ENCODE data around the gene TNS3.

The TNS3 gene

DNA sequence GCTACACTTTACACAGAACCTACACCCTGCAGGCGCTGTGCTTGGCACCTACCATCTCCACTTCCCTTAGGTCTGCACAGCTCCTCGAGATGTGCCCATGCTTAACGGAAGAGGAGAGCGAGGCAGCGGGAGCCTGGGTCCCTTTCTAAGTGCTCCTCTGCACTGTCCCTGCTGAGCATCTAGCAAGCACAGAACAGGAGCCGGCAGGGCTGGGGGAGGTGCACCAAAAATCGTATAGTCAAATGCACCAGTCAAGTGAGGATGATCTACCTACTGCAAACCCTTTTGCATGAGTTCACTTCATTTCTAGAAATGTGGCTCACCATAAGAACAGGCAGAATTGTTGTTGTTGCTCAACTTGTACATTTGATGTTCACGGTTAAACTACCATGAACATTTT is 267.7 kb downstream of the TNS3 start:
- Mint-ChIP-seq H3K27ac (no peak overlapping the region), H3K36me3 (ENCODE audit: low read depth) (no peaks in the 10 kb centered on the region), H3K4me1 (ENCODE audit: low read depth) (peaks cover 11% of the 10 kb centered on the region), H3K4me3 (no peak overlapping the region), H3K27me3 (no peaks in the 10 kb centered on the region), H3K9me3 (peaks cover 10% of the 10 kb centered on the region)
- DNase-seq = no peak

DNA sequence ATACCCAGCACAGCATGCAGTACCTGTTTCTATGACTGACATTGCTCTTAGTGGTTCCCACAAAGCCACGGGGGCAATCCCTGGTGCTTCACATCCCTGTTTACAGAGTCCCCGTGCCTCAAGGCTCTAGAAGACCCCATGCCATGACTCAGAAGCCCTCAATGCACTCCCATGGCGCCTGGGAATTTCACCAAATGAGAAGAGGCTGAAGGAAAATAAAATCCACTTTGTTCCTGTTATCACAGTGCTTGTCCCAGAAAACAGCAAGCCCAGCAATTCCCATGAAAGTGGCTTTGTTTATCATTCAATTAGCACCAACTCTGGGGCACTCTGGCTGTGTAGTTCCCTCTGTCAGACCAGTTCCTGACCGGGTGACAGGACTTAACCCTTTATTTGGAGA is 268.3 kb downstream of the TNS3 start:
- Mint-ChIP-seq H3K27me3 (no peaks in the 10 kb centered on the region), H3K4me3 (no peak overlapping the region), H3K4me1 (ENCODE audit: low read depth) (peaks cover 11% of the 10 kb centered on the region), H3K27ac (no peak overlapping the region), H3K9me3 (peaks cover 16% of the 10 kb centered on the region), H3K36me3 (ENCODE audit: low read depth) (no peaks in the 10 kb centered on the region)
- no peak for DNase-seq

DNA sequence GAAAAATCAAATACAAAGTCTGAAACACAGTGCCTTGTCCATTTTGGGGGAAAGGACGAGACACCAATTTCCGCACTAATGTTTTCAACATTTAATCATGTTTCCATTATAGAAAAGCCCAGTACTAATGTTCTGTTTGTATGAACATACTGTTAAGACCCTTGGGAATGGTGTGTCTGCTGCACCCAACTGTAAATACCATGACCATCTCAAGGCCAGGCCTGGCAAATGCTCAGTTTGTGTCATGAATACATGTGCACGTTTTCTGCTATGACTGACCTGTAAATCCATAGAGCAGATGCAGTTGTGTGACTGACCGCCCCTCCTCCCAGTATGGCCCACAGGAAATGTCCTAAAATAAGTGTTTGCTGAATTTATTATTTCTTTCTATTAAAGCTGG is 270.0 kb downstream of the TNS3 start:
- Mint-ChIP-seq H3K9me3 (peaks cover 14% of the 10 kb centered on the region), H3K4me1 (ENCODE audit: low read depth) (peaks cover 8% of the 10 kb centered on the region), H3K36me3 (ENCODE audit: low read depth) (no peaks in the 10 kb centered on the region), H3K4me3 (no peak overlapping the region), H3K27ac (no peak overlapping the region), H3K27me3 (no peaks in the 10 kb centered on the region)
- DNase-seq = no peak

DNA sequence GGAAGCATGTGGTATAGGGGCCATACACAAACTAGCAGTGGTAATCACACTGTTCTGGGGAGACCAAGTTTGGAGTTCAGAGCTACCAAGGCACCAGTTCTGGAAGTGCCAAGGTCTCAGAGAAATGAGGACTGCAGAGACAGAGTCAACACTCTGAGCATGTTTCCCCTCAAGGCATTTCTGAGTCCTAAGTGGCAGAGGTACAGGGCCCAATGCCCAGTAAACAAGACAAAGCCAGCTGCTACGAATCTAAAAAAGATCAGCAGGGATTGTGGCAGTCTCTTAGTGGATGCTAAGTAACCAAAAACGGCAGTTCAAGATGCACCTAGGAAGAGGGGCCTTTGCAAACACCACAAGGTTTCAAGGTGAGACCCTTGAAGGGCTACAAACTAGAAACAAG is 271.9 kb downstream of the TNS3 start:
- no peaks in the 10 kb centered on the region for H3K36me3 Mint-ChIP-seq (ENCODE audit: low read depth)
- DNase-seq = no peak
- peaks cover 14% of the 10 kb centered on the region for H3K9me3 Mint-ChIP-seq
- H3K27me3 Mint-ChIP-seq = no peaks in the 10 kb centered on the region
- no peak overlapping the region for H3K4me3 Mint-ChIP-seq
- H3K4me1 Mint-ChIP-seq (ENCODE audit: low read depth) = peaks cover 8% of the 10 kb centered on the region
- no peak overlapping the region for H3K27ac Mint-ChIP-seq

DNA sequence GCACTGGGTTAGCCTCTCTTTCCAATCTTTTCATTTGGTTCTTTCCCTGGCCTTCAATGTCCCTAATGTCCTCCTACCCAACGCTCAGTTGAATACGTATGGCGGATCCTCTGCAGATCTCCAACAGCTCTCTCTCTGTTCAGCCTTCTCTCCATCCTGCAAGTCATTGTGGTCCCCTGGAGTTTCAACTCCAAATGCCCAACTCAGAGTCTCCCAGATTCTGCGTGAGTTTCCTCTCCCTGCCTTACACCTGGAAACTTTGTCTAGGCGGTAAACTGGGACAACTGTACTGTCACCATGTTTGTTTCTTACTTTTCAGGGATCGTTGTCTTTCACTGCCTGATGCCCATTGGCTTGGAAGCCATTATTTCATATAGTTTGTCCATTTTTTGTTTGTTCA is 273.1 kb downstream of the TNS3 start:
- Mint-ChIP-seq H3K4me3 (no peak overlapping the region), H3K4me1 (ENCODE audit: low read depth) (peaks cover 8% of the 10 kb centered on the region), H3K9me3 (peaks cover 14% of the 10 kb centered on the region), H3K27ac (no peak overlapping the region), H3K36me3 (ENCODE audit: low read depth) (no peaks in the 10 kb centered on the region), H3K27me3 (no peaks in the 10 kb centered on the region)
- DNase-seq = no peak

DNA sequence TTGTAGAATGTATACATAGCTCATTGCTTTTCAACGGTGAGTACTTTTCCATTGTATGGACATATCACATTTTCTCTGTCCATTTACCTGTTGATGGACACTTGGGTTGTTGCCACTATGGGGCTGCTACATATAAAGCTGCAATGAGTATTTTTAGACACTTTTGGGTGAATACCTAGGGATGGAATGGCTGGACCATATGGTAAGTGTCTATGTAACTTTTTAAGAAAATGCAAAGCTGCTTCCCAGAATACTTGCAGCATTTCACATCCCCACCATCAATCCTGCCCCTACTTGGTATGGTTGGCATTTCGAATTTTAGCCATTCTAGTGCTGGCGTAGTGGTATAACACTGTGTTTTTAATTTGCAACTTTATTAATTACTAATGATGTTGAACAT is 274.6 kb downstream of the TNS3 start:
- Mint-ChIP-seq H3K4me3 (no peak overlapping the region), H3K27me3 (no peaks in the 10 kb centered on the region), H3K27ac (no peak overlapping the region), H3K4me1 (ENCODE audit: low read depth) (peaks cover 8% of the 10 kb centered on the region), H3K9me3 (peaks cover 14% of the 10 kb centered on the region), H3K36me3 (ENCODE audit: low read depth) (no peaks in the 10 kb centered on the region)
- no peak for DNase-seq

DNA sequence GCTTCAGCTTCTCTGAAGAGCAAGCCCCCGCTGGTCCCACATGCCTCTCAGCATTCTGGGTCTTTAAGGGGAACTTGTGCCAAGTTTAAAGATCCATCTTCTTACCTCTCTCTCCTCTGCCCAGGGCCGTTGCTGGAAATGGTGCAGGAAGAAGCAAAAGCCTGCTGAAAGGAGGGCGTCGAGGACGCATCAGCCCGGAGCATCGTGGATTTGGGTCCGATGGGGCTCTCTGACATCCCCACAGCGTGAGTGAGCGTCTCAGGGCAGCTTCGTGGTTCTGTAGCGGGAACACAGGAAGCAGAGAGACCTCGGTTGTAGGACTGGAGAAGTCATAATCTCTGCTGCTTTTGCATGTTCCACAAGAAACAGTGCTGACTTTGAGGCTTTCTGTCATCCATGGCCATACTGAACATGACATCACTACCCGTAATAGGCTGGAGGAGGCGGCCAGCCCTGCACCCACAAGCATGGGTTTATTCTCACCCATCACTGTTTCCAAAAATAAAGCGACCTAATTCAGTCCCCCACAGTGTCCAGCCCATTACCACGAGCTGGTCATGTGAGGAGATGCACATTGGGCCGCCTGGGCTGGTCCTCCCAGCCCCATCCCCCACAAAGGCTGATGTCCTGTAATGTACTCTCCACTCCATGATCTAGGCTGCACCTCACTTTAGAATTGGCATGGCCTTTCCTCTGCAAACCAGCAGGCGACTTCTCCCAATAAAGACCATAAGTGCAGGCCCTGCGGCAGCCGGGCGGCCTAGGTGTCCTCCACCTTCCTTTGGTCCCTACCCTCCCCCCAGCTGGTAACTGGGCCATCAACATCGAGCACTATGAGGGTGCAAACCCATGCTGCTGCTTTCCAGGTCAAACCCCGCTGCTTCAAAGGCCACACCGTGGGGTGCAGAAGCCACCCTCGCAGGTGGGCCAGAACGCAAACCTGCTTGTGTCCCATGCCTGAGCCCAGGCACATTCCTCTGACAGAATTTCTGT is 276.9 kb downstream of the TNS3 start:
- Mint-ChIP-seq H3K4me1 (ENCODE audit: low read depth) (peaks cover 4% of the 10 kb centered on the region), H3K36me3 (ENCODE audit: low read depth) (no peaks in the 10 kb centered on the region), H3K4me3 (no peak overlapping the region), H3K9me3 (peaks cover 13% of the 10 kb centered on the region), H3K27ac (no peak overlapping the region), H3K27me3 (no peaks in the 10 kb centered on the region)
- DNase-seq = no peak

DNA sequence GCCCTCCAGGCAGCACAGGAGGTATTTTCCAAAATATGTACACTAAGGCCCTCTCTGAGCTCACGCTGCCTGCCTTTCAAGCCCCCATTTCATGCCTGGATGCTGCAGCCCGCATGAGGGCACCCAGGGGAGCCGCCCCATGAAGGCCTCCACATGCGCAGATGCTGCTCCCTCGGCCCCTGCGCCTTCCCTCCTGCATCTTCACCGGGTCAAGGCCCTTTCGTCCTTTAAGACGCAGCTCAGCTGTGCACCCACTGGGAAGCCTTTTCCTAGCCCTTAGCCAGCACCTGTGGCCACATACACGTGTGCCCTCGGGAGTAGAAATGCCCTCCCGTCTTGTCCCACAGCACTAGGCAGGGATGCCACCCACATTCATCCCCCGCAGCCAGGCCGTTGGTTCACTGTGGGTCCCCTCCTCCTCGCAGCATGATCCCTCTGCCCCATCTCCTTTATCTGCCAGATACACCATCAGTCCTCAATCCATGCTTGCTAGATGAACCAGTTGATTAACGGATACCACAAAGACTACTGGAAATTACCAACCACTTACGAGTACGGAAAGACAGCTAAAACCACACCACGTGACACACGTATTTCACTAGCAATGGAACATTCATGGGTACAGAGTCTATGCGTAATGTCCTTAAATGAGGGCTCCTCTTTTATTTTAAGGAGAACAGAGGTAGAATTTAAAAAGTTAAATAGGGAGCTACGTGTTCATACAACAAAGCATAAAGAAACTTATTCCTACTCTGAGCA is 278.0 kb downstream of the TNS3 start:
- Mint-ChIP-seq H3K36me3 (ENCODE audit: low read depth) (no peaks in the 10 kb centered on the region), H3K27me3 (no peaks in the 10 kb centered on the region), H3K9me3 (peaks cover 6% of the 10 kb centered on the region), H3K27ac (no peak overlapping the region), H3K4me1 (ENCODE audit: low read depth) (no peaks in the 10 kb centered on the region), H3K4me3 (no peak overlapping the region)
- DNase-seq = no peak

DNA sequence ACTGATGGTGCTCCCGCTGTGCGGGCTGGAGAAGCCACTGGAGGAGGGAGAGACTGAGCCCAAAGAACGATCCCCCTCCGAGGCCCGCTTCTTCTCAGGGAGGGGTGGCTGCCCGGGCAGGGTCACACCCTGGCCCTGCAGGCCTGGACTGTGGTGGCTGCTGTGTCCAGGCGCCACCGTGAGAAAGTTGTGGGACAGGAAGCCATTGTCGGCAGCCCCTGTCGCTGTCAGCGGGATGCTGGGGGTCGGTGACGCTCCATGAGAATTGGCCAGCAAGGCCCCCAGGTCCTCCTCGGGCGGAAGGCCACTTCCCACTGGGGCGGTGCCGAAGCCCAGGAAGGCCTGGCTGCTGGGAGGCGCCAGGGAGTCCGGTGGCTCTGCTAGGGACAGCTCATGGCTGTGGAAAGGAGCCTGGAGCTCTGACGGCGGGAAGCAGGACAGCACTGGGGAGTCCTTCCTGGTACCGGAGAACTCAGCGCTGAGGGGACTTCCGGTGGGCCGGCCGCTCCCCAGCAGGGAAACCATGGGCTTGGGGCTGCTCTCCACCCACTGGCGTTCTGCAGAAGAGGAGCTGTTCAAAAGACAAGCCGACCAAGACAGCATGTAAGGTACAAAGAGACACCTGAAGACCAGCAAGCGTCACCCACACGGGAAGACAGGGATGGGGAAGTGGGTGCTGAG is 278.8 kb downstream of the TNS3 start:
- Mint-ChIP-seq H3K27ac (no peak overlapping the region), H3K9me3 (peaks cover 2% of the 10 kb centered on the region), H3K4me1 (ENCODE audit: low read depth) (no peaks in the 10 kb centered on the region), H3K36me3 (ENCODE audit: low read depth) (no peaks in the 10 kb centered on the region), H3K4me3 (no peak overlapping the region), H3K27me3 (no peaks in the 10 kb centered on the region)
- no peak for DNase-seq

DNA sequence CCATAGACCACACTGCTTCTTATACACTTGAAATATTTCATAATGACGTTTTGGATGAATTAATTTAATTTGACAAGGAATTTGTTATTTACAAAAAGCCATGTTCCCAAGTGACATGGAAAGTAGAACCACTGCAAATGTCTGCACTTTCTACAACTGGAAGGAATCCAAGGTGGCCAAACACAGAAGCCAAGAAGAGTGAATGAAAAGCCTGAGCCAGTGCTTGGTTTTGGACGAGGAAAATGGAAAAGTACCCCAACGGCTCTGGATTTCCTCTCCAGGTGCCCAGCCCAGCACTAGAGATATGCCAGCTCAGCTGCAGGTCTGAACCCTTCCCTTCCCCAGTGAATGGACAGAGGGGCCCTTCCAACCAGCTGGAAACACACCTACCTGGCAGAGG is 279.4 kb downstream of the TNS3 start:
- no peaks in the 10 kb centered on the region for H3K9me3 Mint-ChIP-seq
- H3K36me3 Mint-ChIP-seq (ENCODE audit: low read depth) = no peaks in the 10 kb centered on the region
- no peak for DNase-seq
- no peak overlapping the region for H3K4me3 Mint-ChIP-seq
- no peaks in the 10 kb centered on the region for H3K4me1 Mint-ChIP-seq (ENCODE audit: low read depth)
- no peak overlapping the region for H3K27ac Mint-ChIP-seq
- no peaks in the 10 kb centered on the region for H3K27me3 Mint-ChIP-seq

DNA sequence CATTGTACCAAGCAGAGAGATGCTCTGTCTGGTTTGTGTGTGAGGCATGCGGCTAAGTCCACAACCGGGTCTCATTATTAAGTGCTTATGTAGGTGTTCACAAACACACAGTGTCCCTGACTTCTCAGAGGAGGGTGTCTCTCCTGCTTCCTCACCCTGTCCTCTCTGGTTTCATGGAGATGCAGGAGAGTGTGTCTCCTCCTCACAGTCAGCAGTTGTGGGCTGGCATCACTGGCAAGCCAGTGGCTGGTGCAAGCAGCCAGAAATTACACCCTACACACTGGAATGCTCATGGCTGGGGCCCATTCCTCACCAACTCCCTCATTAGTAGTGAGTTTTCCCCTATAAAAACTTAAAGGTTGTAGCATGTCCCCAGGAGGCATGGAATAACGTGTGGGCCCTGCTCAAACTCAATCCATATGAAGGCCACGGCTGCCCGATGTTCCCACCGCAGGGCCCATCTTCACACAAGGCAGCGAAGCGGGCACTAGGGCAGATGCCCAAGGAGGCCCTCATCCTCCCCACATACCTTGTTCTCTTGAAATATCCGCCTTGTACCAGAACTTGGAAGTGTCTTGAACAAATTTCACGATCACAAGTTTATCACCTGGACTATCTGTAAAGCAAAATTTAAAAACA is 280.1 kb downstream of the TNS3 start:
- Mint-ChIP-seq H3K27me3 (no peaks in the 10 kb centered on the region), H3K36me3 (ENCODE audit: low read depth) (no peaks in the 10 kb centered on the region), H3K4me1 (ENCODE audit: low read depth) (no peaks in the 10 kb centered on the region), H3K9me3 (no peaks in the 10 kb centered on the region), H3K4me3 (no peak overlapping the region), H3K27ac (no peak overlapping the region)
- DNase-seq = no peak

DNA sequence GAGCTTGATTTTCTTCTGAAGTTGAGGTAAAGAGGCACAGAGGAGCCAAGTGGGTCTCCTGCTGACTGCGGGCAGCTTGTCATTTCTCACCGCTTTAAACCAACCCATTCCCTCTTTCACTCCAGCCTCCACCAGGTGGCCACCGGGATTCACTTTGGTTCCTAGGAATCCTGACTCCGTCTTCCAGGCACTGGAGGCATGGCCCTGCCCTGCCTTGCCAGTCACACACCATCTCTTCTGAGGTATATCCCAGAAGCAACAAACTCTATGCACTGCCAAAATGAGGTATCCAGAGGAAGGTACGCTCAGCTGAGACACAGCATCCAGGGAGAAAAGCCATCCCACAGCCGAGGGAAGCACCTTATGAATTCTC is 280.8 kb downstream of the TNS3 start:
- no peaks in the 10 kb centered on the region for H3K36me3 Mint-ChIP-seq (ENCODE audit: low read depth)
- no peaks in the 10 kb centered on the region for H3K27me3 Mint-ChIP-seq
- H3K4me3 Mint-ChIP-seq = no peak overlapping the region
- no peaks in the 10 kb centered on the region for H3K9me3 Mint-ChIP-seq
- H3K27ac Mint-ChIP-seq = no peak overlapping the region
- no peak for DNase-seq
- H3K4me1 Mint-ChIP-seq (ENCODE audit: low read depth) = no peaks in the 10 kb centered on the region

DNA sequence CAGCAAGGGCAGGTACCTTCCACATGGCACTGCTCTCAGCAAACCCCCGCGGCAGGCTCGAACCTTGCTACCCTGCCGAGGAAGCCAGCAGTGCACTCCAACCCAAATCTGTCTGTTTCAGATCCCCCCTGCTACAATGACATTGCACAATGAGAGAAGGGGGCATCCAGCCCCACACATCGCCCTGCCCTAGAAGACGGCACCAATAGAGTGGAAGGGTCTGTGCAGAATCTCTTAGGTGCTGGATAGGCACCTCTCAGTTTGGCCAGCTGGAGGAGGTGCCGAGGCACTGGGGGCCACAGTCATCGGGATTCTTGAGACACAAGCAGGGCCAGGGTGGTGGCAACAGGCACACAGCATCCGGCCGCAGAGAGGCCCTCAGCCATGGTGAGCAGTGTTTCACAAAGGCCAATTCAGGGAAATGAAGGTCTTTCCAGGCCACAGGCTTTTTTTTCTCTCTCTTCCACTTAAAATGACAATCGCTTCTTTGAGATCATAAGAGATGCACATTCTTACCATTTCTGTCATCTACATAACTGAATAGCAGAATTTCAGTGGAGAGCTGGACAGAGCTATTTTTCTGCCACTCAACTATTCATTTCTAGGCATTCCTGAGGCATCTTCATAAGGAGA is 281.3 kb downstream of the TNS3 start:
- Mint-ChIP-seq H3K4me3 (no peak overlapping the region), H3K36me3 (ENCODE audit: low read depth) (no peaks in the 10 kb centered on the region), H3K9me3 (no peaks in the 10 kb centered on the region), H3K4me1 (ENCODE audit: low read depth) (no peaks in the 10 kb centered on the region), H3K27me3 (no peaks in the 10 kb centered on the region), H3K27ac (no peak overlapping the region)
- no peak for DNase-seq

DNA sequence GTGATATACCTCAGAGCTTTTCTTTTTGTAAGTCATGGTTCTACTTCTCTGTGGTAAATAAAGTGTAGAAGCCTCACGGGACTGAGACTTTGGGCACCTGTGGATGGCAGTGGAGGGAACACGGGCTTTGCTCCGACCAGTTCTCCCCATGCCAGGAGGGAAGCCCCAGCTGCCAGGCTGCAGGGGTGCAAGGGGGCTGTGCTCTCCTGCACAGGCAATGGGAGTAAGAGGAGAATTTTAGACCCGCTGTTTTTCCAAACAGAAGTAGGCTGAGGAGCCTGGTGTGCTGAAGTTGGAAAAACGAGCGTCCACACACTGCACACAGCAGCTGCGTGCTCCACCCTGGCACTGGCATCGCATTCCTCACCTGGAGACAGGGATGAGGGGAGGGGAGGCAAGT is 282.4 kb downstream of the TNS3 start:
- no peaks in the 10 kb centered on the region for H3K4me1 Mint-ChIP-seq (ENCODE audit: low read depth)
- DNase-seq = no peak
- no peaks in the 10 kb centered on the region for H3K36me3 Mint-ChIP-seq (ENCODE audit: low read depth)
- no peaks in the 10 kb centered on the region for H3K27me3 Mint-ChIP-seq
- no peaks in the 10 kb centered on the region for H3K9me3 Mint-ChIP-seq
- H3K4me3 Mint-ChIP-seq = no peak overlapping the region
- no peak overlapping the region for H3K27ac Mint-ChIP-seq

Measured in activated T-cell treated with anti-CD3 and anti-CD28 coated beads, Interleukin-2, amount 50 U/mL, for 24 hours (primary cell).